Heart right ventricle (tissue), 16 donors: ENCODE data around the gene TFPI2. TPM values are rescaled to one million over a fixed set of nuclear protein-coding genes. Genes with fewer than 3 reads are reported as not detected.
A peak's percentile ranks its signal among the peaks of the same experiment; 100 is the strongest.

Source experiments
- ATAC-seq, 8 donors: fragments of 200-7000 bp; cut with Tn5 transposase; one replicate each; pipeline ENCODE4 v1.9.1; 2020; ENCODE audit warnings: mild to moderate bottlenecking in 8 of 8, moderate library complexity in 8 of 8, moderate number of reproducible peaks in 1 of 8
- DNase-seq, 2 donors: peaks; one replicate each; pipeline ENCODE4 v3.0.0-alpha.2; 2020
- H3K27ac ChIP-seq, 10 donors: fragments of 200-600 bp; sonication (generic) in 2 of 10; one replicate each; pipeline versions ENCODE4 v1.5.0 to v1.8.0; 2020 to 2022; ENCODE audit warnings: mild to moderate bottlenecking in 3 of 10
- H3K27me3 ChIP-seq, 7 donors: fragments of 200-600 bp; one replicate each; pipeline ENCODE4 v1.8.0; 2021 to 2022; ENCODE audit warnings: mild to moderate bottlenecking in 2 of 7
- H3K36me3 ChIP-seq, 9 donors: fragments of 200-600 bp; sonication (generic) in 1 of 9; one replicate each; pipeline versions ENCODE4 v1.5.0 to v1.8.0; 2020 to 2022; ENCODE audit warnings: mild to moderate bottlenecking in 2 of 9
- H3K4me1 ChIP-seq, 9 donors: fragments of 200-600 bp; sonication (generic) in 1 of 9; one replicate each; pipeline versions ENCODE4 v1.5.0 to v1.8.0; 2020 to 2022; ENCODE audit warnings: mild to moderate bottlenecking in 4 of 9
- H3K4me3 ChIP-seq, 10 donors: fragments of 200-600 bp; sonication (generic) in 2 of 10; one replicate each; pipeline versions ENCODE4 v1.5.0 to v1.8.0; 2020 to 2022; ENCODE audit warnings: mild to moderate bottlenecking in 7 of 10, moderate library complexity in 2 of 10
- H3K9me3 ChIP-seq, 11 donors: fragments of 200-600 bp in 10 of 11; sonication (generic) in 2 of 11; one replicate each; pipeline versions ENCODE4 v1.5.0 to v1.8.0; 2013 to 2022; ENCODE audit warnings: mild to moderate bottlenecking in 2 of 11, control low read depth in 1 of 11, moderate library complexity in 1 of 11
- CTCF ChIP-seq, 9 donors: fragments of 200-600 bp; sonication (generic) in 2 of 9; IDR thresholded peaks; one replicate each; pipeline versions ENCODE4 v1.5.0 to v1.8.0; 2021 to 2022; ENCODE audit warnings: antibody characterized with exemption in 9 of 9, mild to moderate bottlenecking in 5 of 9, moderate library complexity in 1 of 9
- WGBS, 2 donors: extraction: QIAGEN DNeasy Blood & Tissue Kit; methylation state at CpG; one replicate each; pipeline ENCODE4 v1.1.7; 2013; ENCODE audit warnings: inconsistent platforms in 1 of 2; 5-methylcytosine and 5-hydroxymethylcytosine counted together
- intact Hi-C, 10 donors: fragments of 100-400 bp; cut with DNase I; formaldehyde crosslinking; loops; one replicate each; pipeline versions ENCODE4 v1.11.1 to v1.14.2; 2022
- polyA plus RNA-seq, 2 donors: library from polyadenylated mRNA; stranded (reverse); fragments of 200-250 nt; gene quantifications; one replicate each; pipeline ENCODE4 v1.2.3, GENCODE V29; 2013
- total RNA-seq, 10 donors: library from RNA; stranded (reverse); fragmentation: NEBNext Ultra II Directional in 3 of 10; extraction: Animal tissue kit (Norgen Biotek cat#: 25700) in 3 of 10; gene quantifications; one replicate each; pipeline versions ENCODE4 v1.2.1 to v1.2.4, GENCODE V29; 2021 to 2023
- donor health status: Arrhythmogenic right ventricular cardiomyopathy.
- donor health status: ischemic (EF 13 %, LVEDD 7.1; RV severe dilation, severe dysfunction).
- donor health status: healthy with polysubstance abuse.
- donor health status: DM: no; HTN: yes; CAD: no.
- donor health status: DM: no; HTN: no; CAD: no.
- donor health status: ischemic (EF 25% LVEDD 6.9; RV normal size, moderate dysfunction).
- donor health status: ischemic (EF 25% LVEDD 5.7; RV mildly dilated, moderate dysfunction).
- donor health status: healthy.
- donor health status: DM: yes; HTN: yes; CAD: no.
- donor health status: Ischemic cardiomyopathy.
- donor health status: ischemic (EF 35%, LVEDD 5.7; RV mildly dilated, moderate dysfunction).
- donor health status: nonischemic (EF 11% LVEDD 7.7; RV severe dilation, severe dysfunction).
- donor health status: DM: yes; HTN: yes; CAD: no.
- donor health status: PGD.
- donor health status: ischemic (EF 29% LVEDD 5.4; RV normal size, mild dysfunction).
- donor health status: nonischemic (EF 23%, LVEDD 6.1; RV moderate dilation, normal function).

Gene TFPI2
- total and polyA plus RNA-seq, 12 donors = 1.1 to 13.4 (median 2.2) TPM

GRCh38 chr7:93923942-93924341, 33.4 kb upstream of the TFPI2 start:
- Histone ChIP-seq H3K4me1 (peaks cover 0 to 56% (median 26%) of the 10 kb centered on the region in 9 donors), H3K36me3 (peaks cover 0 to 23% (median 5%) of the 10 kb centered on the region in 9 donors), H3K27ac (peak overlapping the region; percentile 36 to 98 (median 90)), H3K9me3 (no peaks in the 10 kb centered on the region), H3K27me3 (peaks cover 0 to 30% (median 0%) of the 10 kb centered on the region in 7 donors), H3K4me3 (peak overlapping the region; percentile 34 to 80 (median 62))
- WGBS, 2 donors = 26% methylated on average over 1 of the region's 1 CpG
- ATAC-seq = no peak
- no peak for DNase-seq
- no peak for TF ChIP-seq CTCF (IDR thresholded peaks at IDR 0.05)
- intact Hi-C loops = loop anchor here in 4 of 10 donors (5.0 kb wide), 1 partner anchor 78 kb away; the partner anchor contains the start of gene BET1 (in 4 of the 4)

DNA sequence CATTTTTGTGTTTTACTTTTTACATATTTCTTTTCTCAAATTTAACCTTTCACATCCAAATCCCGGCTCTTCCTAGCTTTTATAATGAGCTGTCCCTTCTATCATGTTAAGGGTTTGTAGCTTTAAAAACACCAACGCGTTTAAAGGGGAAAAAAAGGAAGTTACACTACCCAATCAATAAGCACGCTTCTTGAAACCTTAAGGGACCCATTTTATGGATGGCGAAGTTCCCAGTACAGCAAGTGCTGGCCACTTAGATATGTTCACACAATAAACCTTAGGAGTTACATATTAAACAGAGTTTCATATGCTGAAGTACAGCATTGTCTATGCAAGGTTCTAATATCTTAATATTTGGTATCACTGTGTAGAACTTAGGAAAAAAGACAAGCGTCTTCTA, 32.7 kb upstream of the TFPI2 start:
- 37 to 46% methylated on average over 6 of the region's 6 CpGs for WGBS, 2 donors
- DNase-seq (no peak), ATAC-seq (peak in 1 of 8 donors; percentile 18)
- H3K9me3 ChIP-seq = no peaks in the 10 kb centered on the region
- peak overlapping the region; percentile 84 to 98 (median 90) for H3K27ac ChIP-seq
- H3K27me3 ChIP-seq = peaks cover 0 to 30% (median 0%) of the 10 kb centered on the region in 7 donors
- H3K4me3 ChIP-seq = peak overlapping the region; percentile 34 to 80 (median 62)
- TF ChIP-seq CTCF (IDR thresholded peaks at IDR 0.05) = no peak
- peaks cover 0 to 23% (median 5%) of the 10 kb centered on the region in 9 donors for H3K36me3 ChIP-seq
- intact Hi-C loops = loop anchor here in 4 of 10 donors (5.0 kb wide), 1 partner anchor 79 kb away; the partner anchor contains the start of gene BET1 (in 4 of the 4)
- peaks cover 0 to 56% (median 26%) of the 10 kb centered on the region in 9 donors for H3K4me1 ChIP-seq

DNA sequence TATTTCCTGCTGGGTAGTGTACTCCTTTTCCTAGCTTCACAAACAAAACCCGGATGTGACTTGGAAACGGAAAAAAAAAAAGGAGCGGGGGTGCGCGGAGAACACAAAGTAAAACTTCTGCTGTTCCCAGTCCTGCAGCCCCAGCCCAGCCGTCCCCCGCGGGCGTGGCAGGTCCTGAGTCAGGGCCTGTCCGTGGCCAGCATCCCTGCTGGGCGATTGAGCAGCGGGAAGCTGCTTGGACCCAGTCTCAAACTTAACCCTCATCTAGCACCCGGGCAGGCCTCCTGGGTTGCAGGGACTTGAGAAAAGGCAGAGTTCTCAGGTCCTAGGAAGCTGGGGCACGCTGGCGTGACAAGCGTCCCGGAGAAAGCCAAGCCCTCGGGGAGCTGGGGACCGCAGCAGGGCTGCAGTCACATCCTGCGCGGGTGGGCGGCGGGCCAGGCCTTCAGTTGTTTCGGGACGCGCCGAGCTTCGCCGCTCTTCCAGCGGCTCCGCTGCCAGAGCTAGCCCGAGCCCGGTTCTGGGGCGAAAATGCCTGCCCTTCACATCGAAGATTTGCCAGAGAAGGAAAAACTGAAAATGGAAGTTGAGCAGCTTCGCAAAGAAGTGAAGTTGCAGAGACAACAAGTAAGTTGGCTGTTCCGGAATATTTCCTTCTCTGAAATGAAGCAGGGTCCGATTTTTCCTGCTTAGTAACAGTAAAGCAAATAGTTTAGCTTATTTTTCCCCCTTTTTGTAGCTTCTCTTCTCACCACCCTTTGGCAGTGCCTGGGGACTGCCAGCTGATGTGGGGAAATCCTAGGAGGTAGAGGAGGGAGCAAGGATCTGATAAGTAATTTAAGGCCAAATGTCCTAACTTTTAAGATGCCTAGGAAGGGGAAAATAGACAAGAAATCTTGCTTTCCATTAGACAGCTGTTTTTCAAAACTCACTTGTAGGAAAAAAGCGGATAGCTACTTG, 31.3 kb upstream of the TFPI2 start, which contains the start of gene GNG11:
GNG11 (plus strand) TSS at position 129 of the 960 bp plus-strand sequence; CDS start at position 532, 403 bp downstream.
- ATAC-seq (peak; percentile 91 to 98 (median 97)), DNase-seq (peak; percentile 87 to 90)
- TF ChIP-seq CTCF (IDR thresholded peaks at IDR 0.05) = peak in 2 of 9 donors; percentile 11 to 27
- H3K4me1 ChIP-seq = peaks cover 0 to 44% (median 16%) of the 10 kb centered on the region in 9 donors
- H3K27me3 ChIP-seq = peaks cover 0 to 30% (median 0%) of the 10 kb centered on the region in 7 donors
- peak within 1 kb of the TSS; percentile 84 to 98 (median 90) for H3K27ac ChIP-seq
- H3K36me3 ChIP-seq = peaks cover 0 to 18% (median under 1%) of the 10 kb centered on the region in 9 donors
- intact Hi-C loops = loop anchor here in 4 of 10 donors (5.0 kb wide), 1 partner anchor 80 kb away; the partner anchor contains the start of gene BET1 (in 4 of the 4)
- H3K9me3 ChIP-seq = no peaks in the 10 kb centered on the region
- WGBS, 2 donors = 2 to 3% methylated on average over 39 of the region's 39 CpGs
- H3K4me3 ChIP-seq = peak within 1 kb of the TSS; percentile 34 to 80 (median 62)

GRCh38 chr7:93921186-93921585, 30.6 kb upstream of the TFPI2 start:
- TF ChIP-seq CTCF (IDR thresholded peaks at IDR 0.05) = no peak
- Histone ChIP-seq H3K9me3 (no peaks in the 10 kb centered on the region), H3K36me3 (peaks cover 0 to 11% (median 0%) of the 10 kb centered on the region in 9 donors), H3K4me3 (peak overlapping the region in 9 of 10 donors; percentile 49 to 80 (median 65)), H3K4me1 (peaks cover 0 to 37% (median 11%) of the 10 kb centered on the region in 9 donors), H3K27me3 (peaks cover 0 to 30% (median 0%) of the 10 kb centered on the region in 7 donors), H3K27ac (peak overlapping the region; percentile 84 to 98 (median 90))
- ATAC-seq (peak in 2 of 8 donors; percentile 1 to 15), DNase-seq (no peak)
- intact Hi-C loops = loop anchor here in 4 of 10 donors (5.0 kb wide), 1 partner anchor 81 kb away; the partner anchor contains the start of gene BET1 (in 4 of the 4)
- WGBS, 2 donors = 38 to 49% methylated on average over 8 of the region's 8 CpGs
